Fibroblast of lung (primary cell): Measurements from ENCODE around the gene PCDH1. TPM values are rescaled to one million over a fixed set of nuclear protein-coding genes. Genes with fewer than 3 reads are reported as not detected.
"Not testable (repeated sequence)": the region's sequence is repeated elsewhere in the genome, so short reads cannot be mapped to it uniquely, and the experiment has no call there.

ENCODE experiments used
- DNase-seq, 2 donors: peaks; one replicate each; pipeline versions ENCODE4 v3.0.0 to v3.0.0-alpha.2; 2010; ENCODE audit warnings: low read depth in 2 of 2
- H2AFZ ChIP-seq: 2 replicates; pipeline ENCODE4 v1.5.1; 2012; ENCODE audit warnings: low read length, control low read depth, inconsistent platforms
- H3K27ac ChIP-seq: 2 replicates; pipeline ENCODE4 v1.5.1; 2011; ENCODE audit warnings: low read length, control low read depth; ENCODE audit not compliant: insufficient read depth
- H3K27me3 ChIP-seq: 2 replicates; pipeline ENCODE4 v1.5.1; 2011; ENCODE audit warnings: mild to moderate bottlenecking, low read length; ENCODE audit not compliant: control insufficient read depth, insufficient read depth
- H3K36me3 ChIP-seq: 2 replicates; pipeline ENCODE4 v1.5.1; 2011; ENCODE audit warnings: low read length; ENCODE audit not compliant: control insufficient read depth, insufficient read depth
- H3K4me1 ChIP-seq: 2 replicates; pipeline ENCODE4 v1.5.1; 2011; ENCODE audit warnings: low read length; ENCODE audit not compliant: control insufficient read depth, insufficient read depth; ENCODE audit errors: extremely low read depth
- H3K4me2 ChIP-seq: 2 replicates; pipeline ENCODE4 v1.5.1; 2011; ENCODE audit warnings: low read length, control low read depth; ENCODE audit not compliant: insufficient read depth; ENCODE audit errors: extremely low read depth
- H3K4me3 ChIP-seq, 4 experiments: fragments of 200-600 bp in 1 of 4; sonication (generic) in 1 of 4; replicated peaks in 1 of 4; 2 replicates each; pipeline ENCODE4 v1.5.1; 2011 to 2016; ENCODE audit warnings: low read length in 4 of 4, low read depth in 3 of 4, mild to moderate bottlenecking in 3 of 4, control low read depth in 2 of 4, inconsistent platforms in 1 of 4, mixed read lengths in 1 of 4; ENCODE audit not compliant: insufficient read depth in 1 of 4; ENCODE audit errors: control extremely low read depth in 1 of 4
- H3K79me2 ChIP-seq: 2 replicates; pipeline ENCODE4 v1.5.1; 2012; ENCODE audit warnings: mild to moderate bottlenecking, low read length, inconsistent platforms; ENCODE audit not compliant: control insufficient read depth, insufficient read depth
- H3K9ac ChIP-seq: 2 replicates; pipeline ENCODE4 v1.5.1; 2011; ENCODE audit warnings: mild to moderate bottlenecking, low read length, control low read depth; ENCODE audit not compliant: insufficient read depth
- H3K9me3 ChIP-seq: 2 replicates; pipeline ENCODE4 v1.5.1; 2012; ENCODE audit warnings: low read depth, low read length; ENCODE audit not compliant: control insufficient read depth, insufficient read depth
- H4K20me1 ChIP-seq: 2 replicates; pipeline ENCODE4 v1.5.1; 2011; ENCODE audit warnings: low read length; ENCODE audit not compliant: control insufficient read depth, insufficient read depth; ENCODE audit errors: extremely low read depth
- CTCF ChIP-seq, 2 donors: IDR thresholded peaks in 1 of 2; conservative IDR thresholded peaks in 1 of 2; 1 replicate in 1 of 2; 2 replicates in 1 of 2; pipeline ENCODE4 v1.5.1; 2011 to 2012; ENCODE audit warnings: low read length in 2 of 2, control low read depth in 1 of 2, inconsistent platforms in 1 of 2, low read depth in 1 of 2, mild to moderate bottlenecking in 1 of 2
- EZH2 ChIP-seq: IDR thresholded peaks from 2 replicates; pipeline ENCODE4 v1.5.1; 2012; ENCODE audit warnings: low read length, control low read depth, mild to moderate bottlenecking; ENCODE audit errors: missing control alignments
- polyA plus RNA-seq, 2 donors: library from polyadenylated mRNA; depleted of rRNA in 1 of 2; stranded (reverse) in 1 of 2; unstranded in 1 of 2; fragments of >200 nt; gene quantifications; 2 replicates each; pipeline ENCODE4 v1.2.1, GENCODE V29; 2011 to 2012; ENCODE audit warnings: missing spikeins in 1 of 2
- total RNA-seq: library from RNA; depleted of rRNA; stranded (reverse); fragments of >200 nt; gene quantifications from 2 replicates; pipeline ENCODE4 v1.2.1, GENCODE V29; 2014

Gene PCDH1
- total and polyA plus RNA-seq, 2 donors (not counting 1 experiment from before 2014, with no cell fraction given): 0.66 to 1.6 TPM

GRCh38 chr5:141822144-141822543, 56.1 kb downstream of the PCDH1 start:
- no peaks in the 10 kb centered on the region for H4K20me1 ChIP-seq
- no peak overlapping the region for H3K4me2 ChIP-seq
- no peak overlapping the region for H2AFZ ChIP-seq
- no peaks in the 10 kb centered on the region for H3K9me3 ChIP-seq
- H3K27me3 ChIP-seq: peaks cover 8% of the 10 kb centered on the region
- TF ChIP-seq EZH2: no peak
- no peak for TF ChIP-seq CTCF (conservative IDR thresholded peaks at IDR 0.05 in 1 of 2, IDR thresholded peaks at IDR 0.05 in 1 of 2; ENCODE audit: low read depth in 1 of 2, low read length in 2 of 2)
- H3K27ac ChIP-seq: peak overlapping the region; percentile 54
- H3K9ac ChIP-seq: no peak overlapping the region
- H3K4me3 ChIP-seq: no peak overlapping the region
- peaks cover 5% of the 10 kb centered on the region for H3K4me1 ChIP-seq
- DNase-seq: peak; percentile 19 to 81
- no peaks in the 10 kb centered on the region for H3K79me2 ChIP-seq
- no peaks in the 10 kb centered on the region for H3K36me3 ChIP-seq

- H4K20me1 ChIP-seq: no peaks in the 10 kb centered on the region
- peaks cover 5% of the 10 kb centered on the region for H3K4me1 ChIP-seq
- H3K9me3 ChIP-seq: no peaks in the 10 kb centered on the region
- no peak overlapping the region for H2AFZ ChIP-seq
- no peak overlapping the region for H3K4me3 ChIP-seq
- H3K36me3 ChIP-seq: no peaks in the 10 kb centered on the region
- no peaks in the 10 kb centered on the region for H3K79me2 ChIP-seq
- peak overlapping the region; percentile 54 for H3K27ac ChIP-seq
- H3K27me3 ChIP-seq: peaks cover 8% of the 10 kb centered on the region
- DNase-seq: peak; percentile 85 to 96
- H3K4me2 ChIP-seq: no peak overlapping the region
- TF ChIP-seq CTCF (conservative IDR thresholded peaks at IDR 0.05 in 1 of 2, IDR thresholded peaks at IDR 0.05 in 1 of 2; ENCODE audit: low read depth in 1 of 2, low read length in 2 of 2) (no peak), EZH2 (no peak)
- H3K9ac ChIP-seq: no peak overlapping the region
Observed at GRCh38 chr5:141821430-141821925, 56.7 kb downstream of the PCDH1 start.

- H3K27me3 ChIP-seq: peaks cover 12% of the 10 kb centered on the region
- not testable (repeated sequence) for DNase-seq, H3K36me3 ChIP-seq, H3K9me3 ChIP-seq, H3K27ac ChIP-seq, H3K9ac ChIP-seq, H3K79me2 ChIP-seq, H3K4me3 ChIP-seq, H4K20me1 ChIP-seq, H3K4me2 ChIP-seq, H3K4me1 ChIP-seq, H2AFZ ChIP-seq
Observed at GRCh38 chr5:141820686-141821085, 57.5 kb downstream of the PCDH1 start.
